ENCODE measurements around the gene GBF1. TPM values are rescaled to one million over a fixed set of nuclear protein-coding genes. Genes with fewer than 3 reads are reported as not detected.

GBF1 gene
- total RNA-seq, 2 experiments from 2014 or later = 42.2 to 44.0 TPM

GRCh38 chr10:102379383-102379782 lies 134.1 kb downstream of the GBF1 start:
- ChIA-PET POLR2A (interaction anchor here (1.2 kb wide), 1 partner anchor 14 kb away, joined by 3 read pairs; no protein-coding TSS in a partner anchor), CTCF (interaction anchor here (2.0 to 2.5 kb wide), 2 partner anchors 148 to 149 kb away, joined by 6 to 8 read pairs; no protein-coding TSS in a partner anchor)
- intact Hi-C loops (cut with micrococcal nuclease) = no loop called here
- Mint-ChIP-seq H3K4me1 (ENCODE audit: low read depth) (no peaks in the 10 kb centered on the region), H3K27me3 (no peaks in the 10 kb centered on the region), H3K36me3 (peaks cover 40% of the 10 kb centered on the region), H3K9me3 (no peaks in the 10 kb centered on the region), H3K27ac (no peak overlapping the region), H3K4me3 (no peak overlapping the region)
- no peak for DNase-seq

DNA sequence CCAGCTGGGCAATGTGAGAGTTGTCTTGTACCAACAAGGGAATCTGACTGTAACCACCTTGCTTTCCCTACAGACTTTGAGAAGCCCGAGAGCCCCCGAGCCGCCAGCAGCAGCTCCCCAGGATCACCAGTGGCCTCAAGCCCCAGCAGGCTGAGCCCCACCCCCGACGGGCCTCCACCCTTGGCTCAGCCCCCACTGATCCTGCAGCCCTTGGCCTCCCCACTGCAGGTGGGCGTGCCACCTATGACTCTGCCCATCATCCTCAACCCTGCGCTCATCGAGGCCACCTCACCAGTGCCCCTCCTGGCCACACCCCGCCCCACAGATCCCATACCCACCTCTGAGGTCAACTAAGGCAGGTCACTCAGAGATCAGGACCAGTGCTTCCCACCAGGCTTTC lies 136.7 kb downstream of the GBF1 start:
- peaks cover 4% of the 10 kb centered on the region for H3K4me1 Mint-ChIP-seq (ENCODE audit: low read depth)
- H3K27ac Mint-ChIP-seq = no peak overlapping the region
- no peak overlapping the region for H3K4me3 Mint-ChIP-seq
- no peak for DNase-seq
- peaks cover 28% of the 10 kb centered on the region for H3K36me3 Mint-ChIP-seq
- intact Hi-C loops (cut with micrococcal nuclease) = no loop called here
- ChIA-PET CTCF (interaction anchor here (1.0 to 5.0 kb wide), 3 partner anchors 10 to 30 kb away, joined by 3 to 20 read pairs (median 5); no protein-coding TSS in a partner anchor), POLR2A (interaction anchor here (1.0 kb wide), 1 partner anchor 12 kb away, joined by 4 read pairs; no protein-coding TSS in a partner anchor)
- H3K27me3 Mint-ChIP-seq = no peaks in the 10 kb centered on the region
- no peaks in the 10 kb centered on the region for H3K9me3 Mint-ChIP-seq

DNA sequence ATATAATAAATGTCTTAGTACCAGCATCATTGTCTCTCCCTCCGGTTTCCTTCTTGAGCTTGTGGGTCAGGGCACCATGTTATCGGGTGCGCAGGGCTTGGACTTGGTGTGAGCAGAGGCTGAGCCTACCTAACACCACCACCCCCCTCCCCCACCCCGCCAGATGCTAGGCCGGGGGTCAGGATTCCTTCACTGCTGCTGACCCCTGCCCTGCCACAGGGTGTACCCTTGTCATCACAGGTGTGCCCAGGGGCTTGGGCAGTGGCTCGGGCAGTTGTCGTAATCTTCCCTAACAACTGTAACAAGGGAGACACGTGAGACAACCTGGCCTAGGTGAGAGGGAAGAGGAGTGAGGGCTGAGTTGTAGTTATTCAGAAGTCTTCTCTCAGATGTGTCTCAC lies 137.5 kb downstream of the GBF1 start:
- CTCF ChIA-PET = interaction anchor here (1.5 to 5.0 kb wide), 3 partner anchors 11 to 96 kb away, joined by 5 to 20 read pairs (median 13); no protein-coding TSS in a partner anchor
- Mint-ChIP-seq H3K9me3 (no peaks in the 10 kb centered on the region), H3K27ac (no peak overlapping the region), H3K4me1 (ENCODE audit: low read depth) (peaks cover 4% of the 10 kb centered on the region), H3K4me3 (no peak overlapping the region), H3K27me3 (no peaks in the 10 kb centered on the region), H3K36me3 (peaks cover 27% of the 10 kb centered on the region)
- intact Hi-C loops (cut with micrococcal nuclease) = no loop called here
- DNase-seq = no peak
- POLR2A ChIA-PET = no interaction called here

GRCh38 chr10:102384053-102384452 lies 138.7 kb downstream of the GBF1 start:
- H3K4me3 Mint-ChIP-seq = no peak overlapping the region
- H3K27me3 Mint-ChIP-seq = no peaks in the 10 kb centered on the region
- intact Hi-C loops (cut with micrococcal nuclease) = no loop called here
- H3K9me3 Mint-ChIP-seq = no peaks in the 10 kb centered on the region
- no peak overlapping the region for H3K27ac Mint-ChIP-seq
- ChIA-PET CTCF (interaction anchor here (0.6 to 5.0 kb wide), 12 partner anchors 9 to 215 kb away, joined by 3 to 31 read pairs (median 8); partner anchors contain the start of gene NFKB2), POLR2A (no interaction called here)
- peak; percentile 37 for DNase-seq
- peaks cover 4% of the 10 kb centered on the region for H3K4me1 Mint-ChIP-seq (ENCODE audit: low read depth)
- peaks cover 25% of the 10 kb centered on the region for H3K36me3 Mint-ChIP-seq

- Mint-ChIP-seq H3K27ac (no peak overlapping the region), H3K27me3 (no peaks in the 10 kb centered on the region), H3K4me1 (ENCODE audit: low read depth) (peaks cover 4% of the 10 kb centered on the region), H3K9me3 (no peaks in the 10 kb centered on the region), H3K36me3 (peaks cover 21% of the 10 kb centered on the region), H3K4me3 (no peak overlapping the region)
- DNase-seq = no peak
- intact Hi-C loops (cut with micrococcal nuclease) = no loop called here
- POLR2A ChIA-PET = interaction anchor here (0.6 to 2.0 kb wide), 2 partner anchors 9 to 65 kb away, joined by 5 to 11 read pairs; no protein-coding TSS in a partner anchor
- CTCF ChIA-PET = interaction anchor here (0.6 to 5.0 kb wide), 12 partner anchors 9 to 216 kb away, joined by 3 to 31 read pairs (median 8); partner anchors contain the start of gene NFKB2
Measured at GRCh38 chr10:102384606-102385429, 139.5 kb downstream of the GBF1 start.

DNA sequence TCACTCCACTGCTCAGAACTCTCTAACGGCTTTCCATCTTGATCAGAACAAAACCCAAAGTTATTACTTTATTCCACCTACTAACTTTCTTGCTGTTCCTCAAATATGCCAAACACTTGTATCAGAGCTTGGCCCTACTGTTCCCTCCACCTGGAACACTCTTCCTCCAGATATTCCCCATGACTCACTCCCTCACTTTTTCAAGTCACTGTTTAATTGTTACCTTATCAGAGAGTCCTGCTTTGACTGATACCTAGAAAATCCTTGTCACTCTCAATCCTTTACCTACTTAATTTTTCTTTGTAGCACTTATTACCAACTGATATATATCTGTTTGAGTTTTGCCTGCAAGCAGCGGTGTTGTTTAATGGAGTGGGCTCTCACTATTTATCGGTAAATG lies 144.6 kb downstream of the GBF1 start:
- intact Hi-C loops (cut with micrococcal nuclease) = loop anchor here (5.0 kb wide), 1 partner anchor 192 kb away; no protein-coding TSS in a partner anchor
- ChIA-PET CTCF (interaction anchor here (1.6 to 2.3 kb wide), 3 partner anchors 10 to 89 kb away, joined by 4 to 14 read pairs (median 7); no protein-coding TSS in a partner anchor), POLR2A (no interaction called here)
- no peak overlapping the region for H3K27ac Mint-ChIP-seq
- H3K4me3 Mint-ChIP-seq = no peak overlapping the region
- no peaks in the 10 kb centered on the region for H3K27me3 Mint-ChIP-seq
- peaks cover 6% of the 10 kb centered on the region for H3K36me3 Mint-ChIP-seq
- DNase-seq = no peak
- no peaks in the 10 kb centered on the region for H3K9me3 Mint-ChIP-seq
- peaks cover 15% of the 10 kb centered on the region for H3K4me1 Mint-ChIP-seq (ENCODE audit: low read depth)

DNA sequence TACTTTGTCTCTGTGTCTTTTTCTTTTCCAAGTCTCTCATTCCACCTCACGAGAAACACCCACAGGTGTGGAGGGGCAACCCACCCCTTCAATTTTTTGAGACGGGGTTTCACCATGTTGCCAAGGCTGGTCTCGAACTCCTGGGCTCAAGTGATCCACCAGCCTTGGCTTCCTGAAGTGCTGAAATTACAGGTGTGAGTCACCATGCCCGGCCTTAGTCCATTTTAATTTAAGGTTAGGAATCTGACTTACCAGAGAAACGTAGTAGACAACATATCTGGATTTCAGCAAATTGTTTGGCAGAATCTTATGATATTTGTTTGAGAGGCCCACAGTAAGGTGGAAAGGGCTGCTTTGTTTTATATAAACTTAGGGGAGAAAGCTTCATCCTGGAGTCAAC lies 147.0 kb downstream of the GBF1 start:
- Mint-ChIP-seq H3K36me3 (peaks cover 25% of the 10 kb centered on the region), H3K9me3 (no peaks in the 10 kb centered on the region), H3K4me1 (ENCODE audit: low read depth) (peaks cover 24% of the 10 kb centered on the region), H3K27me3 (no peaks in the 10 kb centered on the region), H3K4me3 (no peak overlapping the region), H3K27ac (no peak overlapping the region)
- no peak for DNase-seq
- ChIA-PET CTCF (interaction anchor here (0.6 to 13.2 kb wide), 7 partner anchors 13 to 223 kb away, joined by 3 to 213 read pairs (median 44); partner anchors contain the start of genes FBXL15 and GBF1), POLR2A (interaction anchor here (4.0 kb wide), 1 partner anchor 59 kb away, joined by 36 read pairs; the partner anchor contains the start of gene C10orf95)
- intact Hi-C loops (cut with micrococcal nuclease) = loop anchor here (5.0 kb wide), 1 partner anchor 190 kb away; no protein-coding TSS in a partner anchor

DNA sequence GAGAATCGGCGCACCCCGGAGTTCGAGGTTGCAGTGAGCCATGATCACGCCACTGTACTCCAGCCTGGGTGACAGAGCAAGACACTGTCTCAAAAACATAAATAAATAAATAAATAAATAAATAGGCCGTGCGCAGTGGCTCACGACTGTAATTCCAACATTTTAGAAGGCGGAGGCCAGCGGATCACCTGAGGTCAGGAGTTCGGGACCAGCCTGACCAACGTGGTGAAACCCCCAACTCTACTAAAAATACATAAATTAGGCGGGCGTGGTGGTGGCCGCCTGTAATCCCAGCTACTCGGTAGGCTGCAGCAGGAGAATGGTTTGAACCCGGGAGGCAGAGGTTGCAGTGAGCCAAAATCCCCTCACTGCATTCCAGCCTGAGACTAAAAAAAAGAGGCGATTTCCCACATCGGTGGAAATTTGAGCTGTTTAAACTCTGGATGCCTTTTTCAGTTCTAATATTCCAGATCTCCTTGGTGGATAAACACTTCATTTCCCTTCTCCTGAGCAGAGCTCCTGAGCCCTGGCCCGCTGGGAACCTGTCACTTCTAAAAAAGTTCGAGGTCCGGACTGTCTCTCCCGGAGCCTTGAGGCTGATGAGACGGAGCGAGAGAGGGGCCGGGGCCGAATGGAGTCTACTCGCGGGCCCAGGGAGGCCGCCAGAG lies 148.2 kb downstream of the GBF1 start:
- Mint-ChIP-seq H3K36me3 (peaks cover 38% of the 10 kb centered on the region), H3K9me3 (no peaks in the 10 kb centered on the region), H3K27ac (peak overlapping the region; percentile 99), H3K27me3 (no peaks in the 10 kb centered on the region), H3K4me3 (peak overlapping the region; percentile 94), H3K4me1 (ENCODE audit: low read depth) (peaks cover 36% of the 10 kb centered on the region)
- no peak for DNase-seq
- ChIA-PET POLR2A (interaction anchor here (0.6 to 7.9 kb wide), 22 partner anchors 8 to 241 kb away, joined by 3 to 84 read pairs (median 5); partner anchors contain the start of genes C10orf95, CUEDC2, ELOVL3 and FBXL15), CTCF (interaction anchor here (0.7 to 13.2 kb wide), 27 partner anchors 10 to 240 kb away, joined by 3 to 213 read pairs (median 5); partner anchors contain the start of genes CUEDC2, ELOVL3, FBXL15 and GBF1)
- intact Hi-C loops (cut with micrococcal nuclease) = loop anchor here (1.0 to 5.0 kb wide), 10 partner anchors 28 to 249 kb away; partner anchors contain the start of genes ACTR1A, CUEDC2 and NOLC1

GRCh38 chr10:102394079-102394800 lies 148.9 kb downstream of the GBF1 start:
- DNase-seq = peak; percentile 99
- H3K9me3 Mint-ChIP-seq = no peaks in the 10 kb centered on the region
- peak overlapping the region; percentile 94 for H3K4me3 Mint-ChIP-seq
- peak overlapping the region; percentile 99 for H3K27ac Mint-ChIP-seq
- no peaks in the 10 kb centered on the region for H3K27me3 Mint-ChIP-seq
- ChIA-PET CTCF (interaction anchor here (0.7 to 13.2 kb wide), 23 partner anchors 11 to 248 kb away, joined by 3 to 213 read pairs (median 6); partner anchors contain the start of genes CUEDC2, ELOVL3, FBXL15 and SUFU), POLR2A (interaction anchor here (0.7 to 7.9 kb wide), 27 partner anchors 9 to 279 kb away, joined by 3 to 84 read pairs (median 4); partner anchors contain the start of genes C10orf95, CUEDC2, ELOVL3 and FBXL15)
- H3K4me1 Mint-ChIP-seq (ENCODE audit: low read depth) = peaks cover 39% of the 10 kb centered on the region
- peaks cover 42% of the 10 kb centered on the region for H3K36me3 Mint-ChIP-seq
- intact Hi-C loops (cut with micrococcal nuclease) = loop anchor here (1.0 to 5.0 kb wide), 10 partner anchors 27 to 249 kb away; partner anchors contain the start of genes ACTR1A, CUEDC2 and NOLC1

DNA sequence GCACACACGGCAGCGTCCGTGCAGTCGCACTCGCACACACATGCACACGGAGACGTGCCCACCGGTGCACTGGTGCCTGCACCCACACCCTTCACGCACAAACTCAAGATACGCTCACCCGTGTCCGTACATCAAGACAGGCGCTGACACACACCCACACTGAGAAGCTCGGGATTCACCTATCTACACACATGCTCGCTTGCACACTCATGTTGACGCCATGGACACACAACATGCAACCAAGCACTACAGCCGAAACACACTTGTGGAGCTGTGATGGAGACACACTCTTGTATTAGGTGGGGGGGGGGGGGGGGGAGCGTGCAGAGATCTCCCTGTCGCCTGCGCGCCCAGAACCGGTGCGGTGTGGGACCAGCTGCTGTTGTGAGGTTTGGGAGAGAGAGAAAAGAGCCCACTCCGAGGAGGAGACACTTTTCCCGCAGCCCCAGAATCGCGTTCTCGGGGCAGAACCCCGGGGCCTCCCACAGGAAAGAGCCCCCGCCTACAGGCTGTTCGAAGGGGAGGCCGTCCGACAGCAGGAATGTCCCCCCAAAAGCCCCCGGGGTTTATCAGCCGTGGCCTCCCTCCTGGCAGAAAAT lies 149.6 kb downstream of the GBF1 start:
- peaks cover 48% of the 10 kb centered on the region for H3K36me3 Mint-ChIP-seq
- no peaks in the 10 kb centered on the region for H3K9me3 Mint-ChIP-seq
- H3K27me3 Mint-ChIP-seq = no peaks in the 10 kb centered on the region
- intact Hi-C loops (cut with micrococcal nuclease) = loop anchor here (1.0 to 5.0 kb wide), 12 partner anchors 26 to 277 kb away; partner anchors contain the start of genes ACTR1A, CUEDC2, GBF1 and NOLC1
- ChIA-PET CTCF (interaction anchor here (1.0 to 13.2 kb wide), 12 partner anchors 10 to 257 kb away, joined by 3 to 213 read pairs (median 9); partner anchors contain the start of genes CUEDC2, FBXL15 and SUFU), POLR2A (interaction anchor here (0.7 to 7.9 kb wide), 18 partner anchors 9 to 280 kb away, joined by 3 to 84 read pairs (median 12); partner anchors contain the start of genes C10orf95, CUEDC2, FBXL15 and GBF1)
- H3K27ac Mint-ChIP-seq = peak overlapping the region; percentile 99
- H3K4me1 Mint-ChIP-seq (ENCODE audit: low read depth) = peaks cover 45% of the 10 kb centered on the region
- peak; percentile 75 for DNase-seq
- peak overlapping the region; percentile 94 for H3K4me3 Mint-ChIP-seq

Measured in activated CD4-positive, alpha-beta memory T cell treated with anti-CD3 and anti-CD28 coated beads for 36 hours (primary cell).